ENCODE measurements around the gene CAV2.

- TF ChIP-seq, protein P1, sequence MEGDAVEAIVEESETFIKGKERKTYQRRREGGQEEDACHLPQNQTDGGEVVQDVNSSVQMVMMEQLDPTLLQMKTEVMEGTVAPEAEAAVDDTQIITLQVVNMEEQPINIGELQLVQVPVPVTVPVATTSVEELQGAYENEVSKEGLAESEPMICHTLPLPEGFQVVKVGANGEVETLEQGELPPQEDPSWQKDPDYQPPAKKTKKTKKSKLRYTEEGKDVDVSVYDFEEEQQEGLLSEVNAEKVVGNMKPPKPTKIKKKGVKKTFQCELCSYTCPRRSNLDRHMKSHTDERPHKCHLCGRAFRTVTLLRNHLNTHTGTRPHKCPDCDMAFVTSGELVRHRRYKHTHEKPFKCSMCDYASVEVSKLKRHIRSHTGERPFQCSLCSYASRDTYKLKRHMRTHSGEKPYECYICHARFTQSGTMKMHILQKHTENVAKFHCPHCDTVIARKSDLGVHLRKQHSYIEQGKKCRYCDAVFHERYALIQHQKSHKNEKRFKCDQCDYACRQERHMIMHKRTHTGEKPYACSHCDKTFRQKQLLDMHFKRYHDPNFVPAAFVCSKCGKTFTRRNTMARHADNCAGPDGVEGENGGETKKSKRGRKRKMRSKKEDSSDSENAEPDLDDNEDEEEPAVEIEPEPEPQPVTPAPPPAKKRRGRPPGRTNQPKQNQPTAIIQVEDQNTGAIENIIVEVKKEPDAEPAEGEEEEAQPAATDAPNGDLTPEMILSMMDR (conservative IDR thresholded peaks at IDR 0.05 in 1 of 2, IDR thresholded peaks at IDR 0.05 in 1 of 2; ENCODE audit: extremely low read depth in 1 of 2, insufficient read depth in 1 of 2, low read depth in 1 of 2, low read length in 2 of 2) = no peak
- TF ChIP-seq EZH2 (IDR thresholded peaks at IDR 0.05; ENCODE audit: borderline replicate concordance, low read length) = no peak
Measured at GRCh38 chr7:116510795-116511194, 11.3 kb downstream of the CAV2 start.
